ENCODE measurements around the gene TSSK1B. TPM values are rescaled to one million over a fixed set of nuclear protein-coding genes. Genes with fewer than 3 reads are reported as not detected.
"Not testable (repeated sequence)": the region's sequence is repeated elsewhere in the genome, so short reads cannot be mapped to it uniquely, and the experiment has no call there.

Gene TSSK1B, protein sequence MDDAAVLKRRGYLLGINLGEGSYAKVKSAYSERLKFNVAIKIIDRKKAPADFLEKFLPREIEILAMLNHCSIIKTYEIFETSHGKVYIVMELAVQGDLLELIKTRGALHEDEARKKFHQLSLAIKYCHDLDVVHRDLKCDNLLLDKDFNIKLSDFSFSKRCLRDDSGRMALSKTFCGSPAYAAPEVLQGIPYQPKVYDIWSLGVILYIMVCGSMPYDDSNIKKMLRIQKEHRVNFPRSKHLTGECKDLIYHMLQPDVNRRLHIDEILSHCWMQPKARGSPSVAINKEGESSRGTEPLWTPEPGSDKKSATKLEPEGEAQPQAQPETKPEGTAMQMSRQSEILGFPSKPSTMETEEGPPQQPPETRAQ
- polyA plus RNA-seq (2012; ENCODE audit: low read depth, missing spikeins): not detected

DNA sequence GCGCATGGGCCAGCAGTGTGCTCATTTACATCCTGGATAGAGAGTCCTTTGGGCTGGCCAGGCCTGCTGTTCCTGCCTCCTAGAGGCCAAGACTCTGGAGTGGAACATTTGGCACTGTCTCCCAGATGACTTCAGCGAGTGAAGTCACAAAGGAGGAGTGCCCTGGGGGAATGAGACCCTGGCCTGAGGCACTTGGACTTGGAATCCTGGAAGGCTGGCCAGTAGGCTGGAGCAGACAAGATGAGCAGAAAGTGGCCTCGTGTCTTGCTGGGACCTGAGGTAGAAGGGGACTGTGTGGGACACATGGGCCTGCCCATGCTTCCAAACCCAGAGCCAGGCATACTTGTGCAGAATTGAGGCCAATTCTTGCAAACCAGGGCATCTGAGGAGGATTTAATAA is at the start of gene TSSK1B:
Gene TSSK1B (minus strand): TSS at position 101 of the 400 bp plus-strand sequence. CDS start 150 bp downstream, outside the sequence.
- FAIRE-seq (no peak), DNase-seq (ENCODE audit: insufficient read length, low spot score) (no peak)
- TF ChIP-seq POLR2A (IDR thresholded peaks at IDR 0.05; ENCODE audit: low read depth, low read length): no peak

DNA sequence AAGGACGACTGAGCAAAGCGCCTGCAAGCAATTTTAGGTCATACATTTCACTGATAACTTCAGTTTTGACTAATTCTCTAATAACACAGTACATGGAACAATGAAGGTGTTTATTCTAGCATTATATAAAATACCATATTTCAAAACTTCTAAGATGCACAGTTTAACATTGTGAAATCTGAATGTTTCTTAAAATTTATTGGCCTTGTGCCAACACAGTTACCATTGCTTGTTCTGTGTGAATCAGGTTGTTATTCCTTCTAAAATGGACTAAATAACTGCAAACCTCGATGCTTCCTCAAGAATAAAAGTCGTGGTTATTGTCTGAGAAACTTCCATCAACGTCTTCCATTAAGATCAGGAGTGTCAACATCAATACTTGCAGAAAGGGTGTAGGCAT is 45.5 kb upstream of the TSSK1B start:
- no peak for DNase-seq (ENCODE audit: insufficient read length, low spot score)
- no peak for FAIRE-seq
- no peak for TF ChIP-seq POU2F2 (IDR thresholded peaks at IDR 0.05; ENCODE audit: low read depth, low read length)
- no peak for TF ChIP-seq POLR2A (IDR thresholded peaks at IDR 0.05; ENCODE audit: low read depth, low read length)
- no peak for TF ChIP-seq TAF1 (IDR thresholded peaks at IDR 0.05; ENCODE audit: low read depth, low read length)
- TF ChIP-seq POLR2AphosphoS5 (IDR thresholded peaks at IDR 0.05; ENCODE audit: low read depth, low read length): no peak
- no peak for TF ChIP-seq PAX5 (IDR thresholded peaks at IDR 0.05; ENCODE audit: insufficient read depth, low read length, severe bottlenecking)
- no peak for TF ChIP-seq SPI1 (IDR thresholded peaks at IDR 0.05; ENCODE audit: low read depth, low read length)

DNA sequence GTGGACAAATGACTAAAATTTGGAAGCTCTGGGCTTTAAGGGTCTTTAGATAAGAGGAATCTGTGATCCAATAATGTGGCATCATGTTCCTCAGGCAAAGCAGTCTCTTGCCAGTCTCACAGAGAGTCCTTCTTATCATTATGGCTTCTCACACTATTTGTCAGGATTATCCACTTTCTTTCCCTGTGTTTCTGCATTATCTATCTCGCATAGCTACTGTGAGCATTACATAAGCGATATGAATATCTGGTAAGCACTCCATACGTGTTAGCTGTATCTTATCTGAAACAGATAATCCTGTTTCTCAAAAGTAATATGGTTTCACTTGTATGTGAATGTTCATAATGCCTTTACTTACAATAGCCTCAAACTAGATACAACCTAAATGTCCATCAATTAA is 43.9 kb upstream of the TSSK1B start:
- no peak for DNase-seq (ENCODE audit: insufficient read length, low spot score)
- FAIRE-seq: no peak
- no peak for TF ChIP-seq POLR2AphosphoS5 (IDR thresholded peaks at IDR 0.05; ENCODE audit: low read depth, low read length)

DNA sequence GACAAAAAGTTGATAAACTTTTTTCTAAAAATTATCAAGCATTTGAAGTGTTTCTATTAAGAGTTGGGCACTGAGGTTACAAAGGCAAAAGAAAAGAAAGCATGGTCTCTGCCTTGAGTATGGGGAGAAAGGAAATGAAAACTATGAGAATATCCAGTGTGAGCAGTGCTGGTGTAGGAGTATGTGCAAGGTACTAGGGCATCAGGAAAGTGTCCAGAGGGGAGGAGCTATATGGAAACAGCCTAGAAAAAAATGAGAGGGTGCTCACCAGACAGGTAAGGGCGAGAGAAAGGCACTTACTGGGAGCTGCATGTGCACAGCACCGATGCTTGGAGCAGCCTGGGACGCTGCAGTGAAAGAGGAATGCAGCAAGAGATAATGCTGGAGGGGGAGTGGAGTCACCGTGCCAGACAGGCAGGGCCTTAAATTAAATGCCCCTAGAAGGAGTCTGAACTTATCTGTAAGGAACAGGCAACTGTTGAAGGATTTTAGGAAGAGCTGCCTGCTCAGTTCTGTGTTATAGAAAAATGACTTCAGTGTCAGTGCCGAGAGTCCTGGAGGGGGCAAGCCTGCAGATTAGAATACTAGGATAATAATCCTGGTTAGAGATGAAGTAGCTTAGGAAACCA is 39.4 kb upstream of the TSSK1B start:
- TF ChIP-seq TAF1 (IDR thresholded peaks at IDR 0.05; ENCODE audit: low read depth, low read length): no peak
- no peak for TF ChIP-seq POLR2A (IDR thresholded peaks at IDR 0.05; ENCODE audit: low read depth, low read length)
- TF ChIP-seq POLR2AphosphoS5 (IDR thresholded peaks at IDR 0.05; ENCODE audit: low read depth, low read length): no peak
- no peak for TF ChIP-seq SPI1 (IDR thresholded peaks at IDR 0.05; ENCODE audit: low read depth, low read length)
- TF ChIP-seq POU2F2 (IDR thresholded peaks at IDR 0.05; ENCODE audit: low read depth, low read length): no peak
- no peak for TF ChIP-seq PAX5 (IDR thresholded peaks at IDR 0.05; ENCODE audit: insufficient read depth, low read length, severe bottlenecking)
- FAIRE-seq (no peak), DNase-seq (ENCODE audit: insufficient read length, low spot score) (no peak)

DNA sequence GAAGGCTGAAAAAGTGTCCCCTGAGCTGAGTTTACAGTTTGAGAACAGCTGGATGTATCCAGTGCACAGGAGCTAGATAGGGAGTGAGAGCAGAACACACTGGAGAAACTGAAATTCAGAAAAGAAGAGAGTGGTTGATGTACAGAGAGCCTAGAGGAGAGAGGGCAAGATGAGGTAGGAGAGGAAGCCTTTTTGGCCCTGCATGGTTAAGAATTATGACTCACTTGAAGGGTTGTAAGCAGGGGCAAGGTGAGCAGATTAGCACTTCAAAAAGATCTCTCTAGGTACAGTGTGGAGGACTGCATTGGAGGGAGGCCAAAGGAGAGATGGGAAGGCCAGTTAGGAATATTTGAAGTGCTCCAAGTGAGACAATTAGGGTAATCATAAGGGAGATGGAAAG is 28.2 kb upstream of the TSSK1B start:
- FAIRE-seq (no peak), DNase-seq (ENCODE audit: insufficient read length, low spot score) (no peak)
- no peak for TF ChIP-seq POU2F2 (IDR thresholded peaks at IDR 0.05; ENCODE audit: low read depth, low read length)
- TF ChIP-seq TAF1 (IDR thresholded peaks at IDR 0.05; ENCODE audit: low read depth, low read length): no peak
- no peak for TF ChIP-seq POLR2A (IDR thresholded peaks at IDR 0.05; ENCODE audit: low read depth, low read length)
- TF ChIP-seq SPI1 (IDR thresholded peaks at IDR 0.05; ENCODE audit: low read depth, low read length): no peak
- TF ChIP-seq POLR2AphosphoS5 (IDR thresholded peaks at IDR 0.05; ENCODE audit: low read depth, low read length): no peak
- no peak for TF ChIP-seq PAX5 (IDR thresholded peaks at IDR 0.05; ENCODE audit: insufficient read depth, low read length, severe bottlenecking)

DNA sequence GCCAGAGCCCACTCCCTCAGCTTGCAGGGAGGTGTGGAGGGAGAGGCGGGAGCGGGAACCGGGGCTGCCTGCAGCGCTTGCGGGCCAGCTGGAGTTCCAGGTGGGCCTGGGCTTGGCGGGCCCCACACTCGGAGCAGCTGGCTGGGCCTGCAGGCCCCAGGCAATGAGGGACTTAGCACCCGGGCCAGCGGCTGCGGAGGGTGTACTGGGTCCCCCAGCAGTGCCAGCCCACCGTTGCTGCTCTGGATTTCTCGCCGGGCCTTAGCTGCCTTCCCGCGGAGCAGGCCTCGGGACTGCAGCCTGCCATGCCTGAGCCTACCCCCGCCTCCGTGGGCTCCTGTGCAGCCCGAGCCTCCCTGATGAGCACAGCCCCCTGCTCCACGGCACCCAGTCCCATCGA is 22.3 kb upstream of the TSSK1B start:
- DNase-seq (ENCODE audit: insufficient read length, low spot score); FAIRE-seq: not testable (repeated sequence)

DNA sequence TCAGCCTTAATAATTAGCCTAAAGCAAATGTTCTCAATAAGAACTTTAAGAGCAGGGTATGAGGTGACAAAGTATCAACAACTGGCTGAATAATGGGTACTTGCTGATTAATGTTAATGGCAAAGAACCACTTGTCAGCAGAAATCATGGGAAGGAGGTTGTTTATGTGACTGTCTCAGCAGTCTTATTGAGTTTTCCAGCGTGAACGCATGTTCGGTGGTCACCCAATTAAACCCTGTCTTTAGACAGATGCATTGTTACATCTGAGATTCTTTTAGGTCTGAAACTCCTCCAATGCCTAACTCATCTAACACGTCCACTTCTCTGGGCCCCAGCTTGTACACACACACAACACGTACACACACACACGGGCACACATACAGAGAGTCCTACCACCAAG is 18.2 kb upstream of the TSSK1B start:
- FAIRE-seq: no peak
- DNase-seq (ENCODE audit: insufficient read length, low spot score): no peak
- TF ChIP-seq PAX5 (IDR thresholded peaks at IDR 0.05; ENCODE audit: insufficient read depth, low read length, severe bottlenecking) (no peak), POU2F2 (IDR thresholded peaks at IDR 0.05; ENCODE audit: low read depth, low read length) (no peak), TAF1 (IDR thresholded peaks at IDR 0.05; ENCODE audit: low read depth, low read length) (no peak), SPI1 (IDR thresholded peaks at IDR 0.05; ENCODE audit: low read depth, low read length) (no peak), POLR2A (IDR thresholded peaks at IDR 0.05; ENCODE audit: low read depth, low read length) (no peak), POLR2AphosphoS5 (IDR thresholded peaks at IDR 0.05; ENCODE audit: low read depth, low read length) (no peak)

DNA sequence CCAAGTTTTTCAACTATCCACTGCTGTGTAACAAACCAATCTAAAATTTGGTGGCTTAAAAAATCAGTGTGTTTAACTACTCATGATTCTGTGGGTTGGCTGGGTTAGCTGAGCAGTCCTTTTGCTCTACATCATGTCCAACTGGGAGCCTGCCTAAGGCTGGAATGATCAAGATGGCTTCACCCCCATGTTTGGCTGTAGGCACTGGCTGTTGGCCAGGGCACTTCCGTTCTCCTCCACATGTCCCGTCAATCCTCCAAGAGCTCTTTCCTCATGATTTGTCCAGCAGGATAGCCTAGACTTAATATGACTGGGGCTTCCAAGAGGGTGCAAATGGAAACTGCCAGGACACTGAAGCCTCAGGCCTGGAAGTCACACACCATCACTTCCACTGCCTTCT is 17.0 kb upstream of the TSSK1B start:
- no peak for FAIRE-seq

DNA sequence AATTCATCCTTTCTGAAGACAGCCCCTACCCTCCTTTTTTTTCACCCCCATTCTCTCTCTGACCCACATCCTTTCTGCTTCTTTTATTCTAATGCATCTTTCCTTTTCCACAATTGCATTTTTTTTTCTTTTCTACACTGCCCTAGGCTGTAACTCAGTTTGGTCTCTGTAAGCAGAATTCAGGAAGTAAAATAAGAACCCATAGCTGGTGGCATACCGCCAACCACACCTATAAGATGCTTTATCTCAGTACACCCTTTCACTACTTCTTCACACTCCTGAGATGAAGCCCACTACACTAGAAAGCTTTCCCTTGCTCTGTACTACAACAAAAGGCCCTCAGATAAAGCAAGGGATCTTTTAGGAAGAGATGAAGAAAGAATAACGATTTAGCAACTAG is 16.1 kb upstream of the TSSK1B start:
- DNase-seq (ENCODE audit: insufficient read length, low spot score) (no peak), FAIRE-seq (no peak)
- TF ChIP-seq TAF1 (IDR thresholded peaks at IDR 0.05; ENCODE audit: low read depth, low read length) (no peak), POLR2AphosphoS5 (IDR thresholded peaks at IDR 0.05; ENCODE audit: low read depth, low read length) (no peak), SPI1 (IDR thresholded peaks at IDR 0.05; ENCODE audit: low read depth, low read length) (no peak), POU2F2 (IDR thresholded peaks at IDR 0.05; ENCODE audit: low read depth, low read length) (no peak), PAX5 (IDR thresholded peaks at IDR 0.05; ENCODE audit: insufficient read depth, low read length, severe bottlenecking) (no peak), POLR2A (IDR thresholded peaks at IDR 0.05; ENCODE audit: low read depth, low read length) (no peak)

More for the DNA sequence above, 17.0 kb upstream of the TSSK1B start:
- no peak for DNase-seq (ENCODE audit: insufficient read length, low spot score)
- TF ChIP-seq POLR2AphosphoS5 (IDR thresholded peaks at IDR 0.05; ENCODE audit: low read depth, low read length) (no peak), POLR2A (IDR thresholded peaks at IDR 0.05; ENCODE audit: low read depth, low read length) (no peak), TAF1 (IDR thresholded peaks at IDR 0.05; ENCODE audit: low read depth, low read length) (no peak), POU2F2 (IDR thresholded peaks at IDR 0.05; ENCODE audit: low read depth, low read length) (no peak), SPI1 (IDR thresholded peaks at IDR 0.05; ENCODE audit: low read depth, low read length) (no peak), PAX5 (IDR thresholded peaks at IDR 0.05; ENCODE audit: insufficient read depth, low read length, severe bottlenecking) (no peak)

DNA sequence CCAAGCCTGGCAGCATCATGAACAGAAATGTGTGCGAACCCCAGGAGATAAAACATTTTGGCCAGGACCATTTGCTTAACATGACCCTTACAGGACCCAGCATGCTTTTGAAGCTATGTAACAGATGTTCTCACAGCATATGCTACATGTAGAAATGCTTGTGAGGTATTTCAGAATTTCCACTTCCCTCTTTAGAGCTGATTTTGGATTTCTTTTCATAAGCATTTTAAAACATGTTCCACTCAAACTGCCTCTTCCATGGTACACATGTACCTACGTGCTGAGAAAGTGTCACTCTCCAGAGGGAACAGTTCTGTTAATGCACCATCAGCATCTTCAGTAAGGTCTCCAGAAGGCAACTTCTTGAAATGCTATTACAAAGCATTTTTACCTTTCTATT is 15.7 kb upstream of the TSSK1B start:
- FAIRE-seq (no peak), DNase-seq (ENCODE audit: insufficient read length, low spot score) (no peak)
- TF ChIP-seq TAF1 (IDR thresholded peaks at IDR 0.05; ENCODE audit: low read depth, low read length) (no peak), POLR2AphosphoS5 (IDR thresholded peaks at IDR 0.05; ENCODE audit: low read depth, low read length) (no peak), POLR2A (IDR thresholded peaks at IDR 0.05; ENCODE audit: low read depth, low read length) (no peak), PAX5 (IDR thresholded peaks at IDR 0.05; ENCODE audit: insufficient read depth, low read length, severe bottlenecking) (no peak), SPI1 (IDR thresholded peaks at IDR 0.05; ENCODE audit: low read depth, low read length) (no peak), POU2F2 (IDR thresholded peaks at IDR 0.05; ENCODE audit: low read depth, low read length) (no peak)
